ENCODE results near the gene BCL7C.
"Not testable (repeated sequence)": the region's sequence is repeated elsewhere in the genome, so short reads cannot be mapped to it uniquely, and the experiment has no call there.

Gene BCL7C

GRCh38 chr16:30893744-30894539, at the start of gene BCL7C:
Gene BCL7C, minus strand, starts transcription at chr16:30894077. Its CDS starts 133 bp downstream, at chr16:30893944.
- CTCF ChIA-PET: interaction anchor here (1.0 to 2.5 kb wide), 6 partner anchors 8 to 80 kb away, joined by 3 to 23 read pairs (median 5); no protein-coding TSS in a partner anchor
- H3K4me3 ChIP-seq (ENCODE audit: low read depth, low read length): peak within 1 kb of the TSS; percentile 82
- DNase-seq (ENCODE audit: low read depth, low spot score): no peak
- TF ChIP-seq CTCF (IDR thresholded peaks at IDR 0.05; ENCODE audit: insufficient read depth, low read length, missing control alignments): peak; percentile 61
- POLR2A ChIA-PET: interaction anchor here (0.5 to 1.6 kb wide), 2 partner anchors 19 to 287 kb away, joined by 3 to 7 read pairs; no protein-coding TSS in a partner anchor

- H3K4me3 ChIP-seq (ENCODE audit: low read depth, low read length): no peak overlapping the region
- TF ChIP-seq CTCF (IDR thresholded peaks at IDR 0.05; ENCODE audit: insufficient read depth, low read length, missing control alignments): no peak
- ChIA-PET POLR2A (interaction anchor here (1.0 to 1.2 kb wide), 2 partner anchors 13 to 137 kb away, joined by 3 read pairs; no protein-coding TSS in a partner anchor), CTCF (interaction anchor here (0.8 to 7.6 kb wide), 20 partner anchors 10 to 926 kb away, joined by 3 to 103 read pairs (median 4); partner anchors contain the start of genes FBXL19 and ORAI3)
- DNase-seq (ENCODE audit: low read depth, low spot score): no peak
Measured at GRCh38 chr16:30942426-30942806, 48.5 kb upstream of the BCL7C start.

GRCh38 chr16:30941600-30942425, 47.9 kb upstream of the BCL7C start:
- no peak overlapping the region for H3K4me3 ChIP-seq (ENCODE audit: low read depth, low read length)
- DNase-seq (ENCODE audit: low read depth, low spot score): no peak
- peak; percentile 88 for TF ChIP-seq CTCF (IDR thresholded peaks at IDR 0.05; ENCODE audit: insufficient read depth, low read length, missing control alignments)
- ChIA-PET POLR2A (interaction anchor here (1.0 to 1.6 kb wide), 3 partner anchors 14 to 240 kb away, joined by 3 read pairs; no protein-coding TSS in a partner anchor), CTCF (interaction anchor here (0.8 to 7.6 kb wide), 24 partner anchors 9 to 927 kb away, joined by 3 to 103 read pairs (median 4); partner anchors contain the start of genes FBXL19 and ORAI3)

DNA sequence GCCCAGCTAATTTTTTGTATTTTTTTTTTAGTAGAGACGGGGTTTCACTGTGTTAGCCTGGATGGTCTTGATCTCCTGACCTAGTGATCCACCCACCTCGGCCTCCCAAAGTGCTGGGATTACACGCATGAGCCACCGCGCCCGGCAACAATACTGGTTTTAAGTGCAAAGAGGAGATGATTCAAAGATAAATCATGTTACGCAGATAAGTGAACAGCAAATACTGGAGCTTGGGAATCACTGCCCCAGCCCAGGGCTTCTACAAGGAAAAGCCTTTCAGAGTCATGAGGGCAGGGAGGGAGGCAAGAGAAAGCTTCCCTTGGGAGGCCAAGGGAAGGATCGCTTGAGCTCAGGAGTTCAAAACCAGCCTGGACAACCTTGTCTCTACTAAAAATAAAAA, 45.7 kb upstream of the BCL7C start:
- ChIA-PET CTCF (interaction anchor here (2.0 to 7.6 kb wide), 6 partner anchors 7 to 125 kb away, joined by 8 to 103 read pairs (median 43); partner anchors contain the start of genes FBXL19 and ORAI3), POLR2A (interaction anchor here (0.6 to 1.2 kb wide), 2 partner anchors 11 to 13 kb away, joined by 3 read pairs; no protein-coding TSS in a partner anchor)
- not testable (repeated sequence) for DNase-seq (ENCODE audit: low read depth, low spot score); H3K4me3 ChIP-seq (ENCODE audit: low read depth, low read length)

DNA sequence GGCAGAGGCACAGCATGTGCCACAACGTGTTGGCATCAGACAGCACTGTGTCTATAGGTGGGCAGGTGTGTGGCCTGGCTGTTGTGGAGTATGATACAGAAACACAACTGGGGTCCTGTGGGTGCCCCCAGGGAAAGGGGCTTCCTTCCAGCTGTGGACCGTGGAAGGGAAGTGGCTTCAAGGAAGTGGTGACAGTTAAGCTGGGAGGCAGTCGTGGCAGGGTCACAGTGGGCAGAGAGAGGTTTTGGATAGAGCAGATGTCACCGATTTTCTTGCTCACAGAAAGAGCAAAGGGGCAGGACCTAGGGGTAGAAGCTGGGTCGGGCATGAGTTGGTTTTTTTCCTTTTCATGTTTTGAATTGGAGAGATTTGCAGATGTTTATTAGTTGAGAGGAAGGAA, 43.8 kb upstream of the BCL7C start:
- no peak overlapping the region for H3K4me3 ChIP-seq (ENCODE audit: low read depth, low read length)
- POLR2A ChIA-PET: no interaction called here
- DNase-seq (ENCODE audit: low read depth, low spot score): no peak
- no peak for TF ChIP-seq CTCF (IDR thresholded peaks at IDR 0.05; ENCODE audit: insufficient read depth, low read length, missing control alignments)
- CTCF ChIA-PET: interaction anchor here (0.9 to 7.6 kb wide), 4 partner anchors 10 to 93 kb away, joined by 3 to 103 read pairs (median 42); partner anchors contain the start of genes FBXL19 and ORAI3

- H3K4me3 ChIP-seq (ENCODE audit: low read depth, low read length): no peak overlapping the region
- CTCF ChIA-PET: interaction anchor here (0.8 to 2.1 kb wide), 10 partner anchors 8 to 933 kb away, joined by 3 to 5 read pairs (median 4); no protein-coding TSS in a partner anchor
- POLR2A ChIA-PET: no interaction called here
Measured at GRCh38 chr16:30934827-30935557, 41.1 kb upstream of the BCL7C start.

More at GRCh38 chr16:30934827-30935557, 41.1 kb upstream of the BCL7C start:
- DNase-seq (ENCODE audit: low read depth, low spot score): no peak
- TF ChIP-seq CTCF (IDR thresholded peaks at IDR 0.05; ENCODE audit: insufficient read depth, low read length, missing control alignments): peak; percentile 36
